HL-60 (cell line): ENCODE results near the gene AIM2.

Source experiments
- DNase-seq, 2 experiments: peaks; one replicate each; pipeline ENCODE4 v3.0.0-alpha.2; 2010 to 2020; ENCODE audit warnings: low read depth in 1 of 2, low spot score in 1 of 2
- H3K27ac ChIP-seq: fragments of 250-450 bp; sonication (Bioruptor Pico); replicated peaks from 2 replicates; pipeline ENCODE4 v1.5.1; 2020; ENCODE audit warnings: mild to moderate bottlenecking, moderate library complexity
- H3K27me3 ChIP-seq: fragments of 250-450 bp; sonication (Bioruptor Pico); 2 replicates; pipeline ENCODE4 v1.5.1; 2021; ENCODE audit warnings: mild to moderate bottlenecking, moderate library complexity; ENCODE audit not compliant: insufficient read depth, poor library complexity, severe bottlenecking
- H3K4me3 ChIP-seq: replicated peaks from 2 replicates; pipeline ENCODE4 v1.5.1; 2011; ENCODE audit warnings: mild to moderate bottlenecking, control low read depth, low read length; ENCODE audit not compliant: insufficient read depth
- CTCF ChIP-seq: IDR thresholded peaks from one replicate; pipeline ENCODE4 v1.5.1; 2011; ENCODE audit warnings: low read length, control low read depth, inconsistent platforms; ENCODE audit not compliant: insufficient read depth
- GABPA ChIP-seq: IDR thresholded peaks from 2 replicates; pipeline ENCODE4 v1.6.1; 2012; ENCODE audit warnings: low read depth
- POLR2AphosphoS5 ChIP-seq: IDR thresholded peaks from 2 replicates; pipeline ENCODE4 v1.6.1; 2012; ENCODE audit warnings: low read depth
- REST ChIP-seq: IDR thresholded peaks from 2 replicates; pipeline ENCODE4 v1.6.1; 2012; ENCODE audit warnings: low read depth; ENCODE audit not compliant: insufficient replicate concordance
- SPI1 ChIP-seq: IDR thresholded peaks from 2 replicates; pipeline ENCODE4 v1.6.1; 2012; ENCODE audit warnings: low read depth, mild to moderate bottlenecking, borderline replicate concordance

AIM2 gene

GRCh38 chr1:159040893-159041724, 35.5 kb downstream of the AIM2 start:
- H3K27ac ChIP-seq = no peak overlapping the region
- no peak overlapping the region for H3K4me3 ChIP-seq
- no peaks in the 10 kb centered on the region for H3K27me3 ChIP-seq
- TF ChIP-seq CTCF (no peak), POLR2AphosphoS5 (no peak), GABPA (no peak), REST (no peak), SPI1 (no peak)
- no peak for DNase-seq

- DNase-seq = no peak
- Histone ChIP-seq H3K27me3 (no peaks in the 10 kb centered on the region), H3K4me3 (no peak overlapping the region), H3K27ac (no peak overlapping the region)
- TF ChIP-seq POLR2AphosphoS5 (no peak), GABPA (no peak), CTCF (no peak), SPI1 (no peak), REST (no peak)
These were observed 36.4 kb downstream of the AIM2 start for GRCh38 chr1:159040206-159040605.

- DNase-seq = no peak
- H3K27ac ChIP-seq = no peak overlapping the region
- no peak for TF ChIP-seq REST
- no peak for TF ChIP-seq GABPA
- no peak for TF ChIP-seq SPI1
- no peak for TF ChIP-seq POLR2AphosphoS5
- no peak for TF ChIP-seq CTCF
- no peaks in the 10 kb centered on the region for H3K27me3 ChIP-seq
- H3K4me3 ChIP-seq = no peak overlapping the region
These were observed 45.6 kb downstream of the AIM2 start for GRCh38 chr1:159030877-159031447.
